ENCODE results near the gene OPHN1. TPM values are rescaled to one million over a fixed set of nuclear protein-coding genes. Genes with fewer than 3 reads are reported as not detected.

Gene OPHN1
- total RNA-seq, 1 experiment from 2014 or later = 4.0 TPM

DNA sequence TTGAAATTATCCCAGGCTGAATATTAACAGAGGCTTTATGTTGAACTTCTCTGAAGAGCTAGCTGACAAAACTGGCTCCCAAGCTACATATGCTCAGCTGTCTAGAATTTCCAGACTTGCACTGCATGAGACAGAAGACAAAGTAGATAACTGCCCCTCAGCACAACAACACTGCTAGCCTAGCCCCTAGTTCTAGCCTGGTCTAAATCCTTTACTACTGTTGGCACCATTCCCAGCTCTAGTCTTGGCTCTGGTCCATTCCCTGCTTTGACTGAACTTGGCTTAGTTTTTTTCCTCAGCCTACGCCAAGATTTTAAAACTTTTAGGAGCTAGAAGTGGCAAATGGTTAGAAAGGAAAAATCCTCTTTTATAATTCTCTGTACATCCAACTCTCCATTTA, 7.6 kb upstream of the OPHN1 start:
- intact Hi-C loops (cut with micrococcal nuclease) = no loop called here
- CTCF ChIA-PET = interaction anchor here (0.5 to 1.2 kb wide), 4 partner anchors 49 to 383 kb away, joined by 3 to 4 read pairs (median 3); no protein-coding TSS in a partner anchor
- POLR2A ChIA-PET = interaction anchor here (0.6 kb wide), 2 partner anchors 43 to 581 kb away, joined by 3 to 4 read pairs; no protein-coding TSS in a partner anchor
- no peak for TF ChIP-seq CTCF (IDR thresholded peaks at IDR 0.05; ENCODE audit: unreplicated experiment)
- peak; percentile 80 for DNase-seq (ENCODE audit: unreplicated experiment)
- H3K27ac Mint-ChIP-seq (ENCODE audit: low read depth, unreplicated experiment) = no peak overlapping the region
- peaks cover 8% of the 10 kb centered on the region for H3K4me1 Mint-ChIP-seq (ENCODE audit: insufficient read depth, unreplicated experiment)
- H3K9me3 Mint-ChIP-seq (ENCODE audit: unreplicated experiment) = no peaks in the 10 kb centered on the region
- H3K36me3 Mint-ChIP-seq (ENCODE audit: insufficient read depth, unreplicated experiment) = no peaks in the 10 kb centered on the region
- no TSS peak for BruUV-seq (replicated peaks)
- no peaks in the 10 kb centered on the region for H3K27me3 Mint-ChIP-seq (ENCODE audit: insufficient read depth, unreplicated experiment)
- no peak overlapping the region for H3K4me3 Mint-ChIP-seq (ENCODE audit: unreplicated experiment)

DNA sequence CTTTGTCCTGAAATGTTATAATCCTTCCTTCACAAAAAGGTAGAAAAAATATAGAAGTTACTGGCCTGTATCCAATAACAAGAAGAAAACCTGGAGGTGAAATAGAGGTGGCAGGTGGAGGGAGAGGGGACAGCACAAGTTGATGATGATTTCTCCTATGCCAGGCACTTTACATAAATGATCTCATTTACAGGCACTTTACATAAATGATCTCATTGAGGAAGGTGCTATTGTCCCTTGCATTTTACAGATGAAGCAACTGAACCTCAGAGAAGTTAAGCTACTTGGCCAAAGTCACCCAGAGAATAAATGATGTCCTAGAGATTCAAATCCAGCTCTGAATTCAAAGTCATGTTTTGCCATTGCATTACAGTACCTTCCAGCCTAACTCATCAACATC, 7.1 kb upstream of the OPHN1 start:
- Mint-ChIP-seq H3K4me1 (ENCODE audit: insufficient read depth, unreplicated experiment) (peaks cover 8% of the 10 kb centered on the region), H3K4me3 (ENCODE audit: unreplicated experiment) (no peak overlapping the region), H3K27ac (ENCODE audit: low read depth, unreplicated experiment) (no peak overlapping the region), H3K27me3 (ENCODE audit: insufficient read depth, unreplicated experiment) (no peaks in the 10 kb centered on the region), H3K36me3 (ENCODE audit: insufficient read depth, unreplicated experiment) (no peaks in the 10 kb centered on the region), H3K9me3 (ENCODE audit: unreplicated experiment) (no peaks in the 10 kb centered on the region)
- ChIA-PET CTCF (interaction anchor here (0.5 to 1.2 kb wide), 3 partner anchors 49 to 384 kb away, joined by 3 to 4 read pairs (median 3); no protein-coding TSS in a partner anchor), POLR2A (no interaction called here)
- intact Hi-C loops (cut with micrococcal nuclease) = no loop called here
- TF ChIP-seq CTCF (IDR thresholded peaks at IDR 0.05; ENCODE audit: unreplicated experiment) = no peak
- no peak for DNase-seq (ENCODE audit: unreplicated experiment)
- BruUV-seq (replicated peaks) = no TSS peak

DNA sequence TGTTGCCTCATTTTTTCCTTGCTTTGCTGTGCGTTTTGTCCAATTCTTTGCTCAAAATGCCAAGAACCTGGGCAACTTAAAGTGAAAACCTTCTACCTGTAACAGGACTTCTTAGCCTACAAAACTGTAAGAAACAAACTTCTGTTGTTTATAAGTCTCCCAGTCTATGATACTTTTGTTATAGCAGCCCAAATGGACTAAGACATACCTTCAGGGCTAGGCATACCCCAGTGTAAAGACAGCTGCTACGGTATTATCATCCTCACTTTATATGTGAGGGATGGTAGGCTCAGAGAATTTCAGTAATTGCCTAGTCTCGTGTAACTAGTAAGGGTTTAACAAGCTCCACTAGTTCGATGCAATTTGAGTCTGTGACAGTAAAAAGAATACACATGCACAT, 6.0 kb upstream of the OPHN1 start:
- no peaks in the 10 kb centered on the region for H3K27me3 Mint-ChIP-seq (ENCODE audit: insufficient read depth, unreplicated experiment)
- H3K27ac Mint-ChIP-seq (ENCODE audit: low read depth, unreplicated experiment) = no peak overlapping the region
- ChIA-PET POLR2A (no interaction called here), CTCF (interaction anchor here (1.3 kb wide), 1 partner anchor 243 kb away, joined by 4 read pairs; no protein-coding TSS in a partner anchor)
- BruUV-seq (replicated peaks) = no TSS peak
- no peak for DNase-seq (ENCODE audit: unreplicated experiment)
- TF ChIP-seq CTCF (IDR thresholded peaks at IDR 0.05; ENCODE audit: unreplicated experiment) = no peak
- H3K4me1 Mint-ChIP-seq (ENCODE audit: insufficient read depth, unreplicated experiment) = peaks cover 8% of the 10 kb centered on the region
- intact Hi-C loops (cut with micrococcal nuclease) = loop anchor here (10.0 kb wide), 2 partner anchors 55 to 135 kb away; partner anchors contain the start of gene YIPF6
- H3K36me3 Mint-ChIP-seq (ENCODE audit: insufficient read depth, unreplicated experiment) = no peaks in the 10 kb centered on the region
- H3K4me3 Mint-ChIP-seq (ENCODE audit: unreplicated experiment) = no peak overlapping the region
- no peaks in the 10 kb centered on the region for H3K9me3 Mint-ChIP-seq (ENCODE audit: unreplicated experiment)

GRCh38 chrX:68438575-68438974, 5.3 kb upstream of the OPHN1 start:
- POLR2A ChIA-PET = interaction anchor here (0.9 kb wide), 1 partner anchor 52 kb away, joined by 3 read pairs; no protein-coding TSS in a partner anchor
- CTCF ChIA-PET = interaction anchor here (0.6 to 1.3 kb wide), 2 partner anchors 242 to 336 kb away, joined by 4 read pairs; no protein-coding TSS in a partner anchor

More at GRCh38 chrX:68438575-68438974, 5.3 kb upstream of the OPHN1 start:
- no peak overlapping the region for H3K4me3 Mint-ChIP-seq (ENCODE audit: unreplicated experiment)
- peaks cover 8% of the 10 kb centered on the region for H3K4me1 Mint-ChIP-seq (ENCODE audit: insufficient read depth, unreplicated experiment)
- TF ChIP-seq CTCF (IDR thresholded peaks at IDR 0.05; ENCODE audit: unreplicated experiment) = no peak
- intact Hi-C loops (cut with micrococcal nuclease) = loop anchor here (10.0 kb wide), 2 partner anchors 56 to 134 kb away; partner anchors contain the start of gene YIPF6
- H3K27me3 Mint-ChIP-seq (ENCODE audit: insufficient read depth, unreplicated experiment) = no peaks in the 10 kb centered on the region
- H3K36me3 Mint-ChIP-seq (ENCODE audit: insufficient read depth, unreplicated experiment) = no peaks in the 10 kb centered on the region
- DNase-seq (ENCODE audit: unreplicated experiment) = peak; percentile 82
- BruUV-seq (replicated peaks) = no TSS peak
- H3K27ac Mint-ChIP-seq (ENCODE audit: low read depth, unreplicated experiment) = no peak overlapping the region
- H3K9me3 Mint-ChIP-seq (ENCODE audit: unreplicated experiment) = no peaks in the 10 kb centered on the region
